Ectodermal cell (in vitro differentiated cells): ENCODE measurements around the gene S100A2. TPM values are rescaled to one million over a fixed set of nuclear protein-coding genes. Genes with fewer than 3 reads are reported as not detected.

Source experiments
- H3K27ac ChIP-seq: 2 replicates; pipeline ENCODE4 v1.7.0; 2013; ENCODE audit warnings: mild to moderate bottlenecking, low read depth, low read length; ENCODE audit not compliant: insufficient read depth, poor library complexity, severe bottlenecking
- H3K27me3 ChIP-seq: 2 replicates; pipeline ENCODE4 v1.7.0; 2013; ENCODE audit warnings: mild to moderate bottlenecking, low read length; ENCODE audit not compliant: insufficient read depth, control insufficient read depth, poor library complexity, severe bottlenecking
- H3K36me3 ChIP-seq: one replicate; pipeline ENCODE4 v1.7.0; 2013; ENCODE audit warnings: low read length; ENCODE audit not compliant: control insufficient read depth, insufficient read depth
- H3K4me1 ChIP-seq: one replicate; pipeline ENCODE4 v1.7.0; 2013; ENCODE audit warnings: low read length; ENCODE audit not compliant: control insufficient read depth, insufficient read depth
- H3K4me3 ChIP-seq: 2 replicates; pipeline ENCODE4 v1.7.0; 2013; ENCODE audit warnings: low read depth, low read length, control low read depth; ENCODE audit not compliant: insufficient read depth
- H3K9me3 ChIP-seq: 2 replicates; pipeline ENCODE4 v1.7.0; 2013; ENCODE audit warnings: mild to moderate bottlenecking, low read length, moderate library complexity; ENCODE audit not compliant: control insufficient read depth
- WGBS, 2 experiments: methylation state at CpG; one replicate each; pipeline ENCODE4 v1.1.7; 2013; ENCODE audit warnings: missing lambda C conversion rate in 2 of 2; 5-methylcytosine and 5-hydroxymethylcytosine counted together
- polyA plus RNA-seq, 4 experiments: library from polyadenylated mRNA; stranded (reverse); fragments of 50-300 nt; gene quantifications; one replicate each; pipeline ENCODE4 v1.2.3, GENCODE V29; 2013

The S100A2 gene
- not detected for polyA plus RNA-seq (2013, experiment 1 of 4)
- polyA plus RNA-seq (2013, experiment 2 of 4): not detected
- polyA plus RNA-seq (2013, experiment 3 of 4): not detected
- not detected for polyA plus RNA-seq (2013, experiment 4 of 4)

- Histone ChIP-seq H3K9me3 (no peaks in the 10 kb centered on the region), H3K36me3 (no peaks in the 10 kb centered on the region), H3K27ac (no peak within 1 kb of the TSS), H3K4me1 (peaks cover 18% of the 10 kb centered on the region), H3K27me3 (no peaks in the 10 kb centered on the region), H3K4me3 (no peak within 1 kb of the TSS)
- 84 to 85% methylated on average over 7 to 8 of the region's 8 CpGs for WGBS, 2 experiments
These were observed at the start of gene S100A2 for GRCh38 chr1:153565529-153566374. Gene S100A2, minus strand, starts transcription at chr1:153565844. Its CDS starts 1,967 bp downstream, at chr1:153563877.

- H3K4me3 ChIP-seq: no peak overlapping the region
These were observed 49.8 kb upstream of the S100A2 start for GRCh38 chr1:153615406-153615805.

GRCh38 chr1:153614906-153615305 lies 49.3 kb upstream of the S100A2 start:
- H3K9me3 ChIP-seq: no peaks in the 10 kb centered on the region
- peaks cover 11% of the 10 kb centered on the region for H3K36me3 ChIP-seq
- WGBS, 2 experiments: 92% methylated on average over 7 of the region's 7 CpGs
- no peak overlapping the region for H3K4me3 ChIP-seq
- H3K4me1 ChIP-seq: peaks cover 16% of the 10 kb centered on the region
- H3K27ac ChIP-seq: no peak overlapping the region
- H3K27me3 ChIP-seq: no peaks in the 10 kb centered on the region

More at GRCh38 chr1:153615406-153615805, 49.8 kb upstream of the S100A2 start:
- peaks cover 11% of the 10 kb centered on the region for H3K36me3 ChIP-seq
- 82 to 88% methylated on average over 2 of the region's 2 CpGs for WGBS, 2 experiments
- peaks cover 16% of the 10 kb centered on the region for H3K4me1 ChIP-seq
- no peaks in the 10 kb centered on the region for H3K9me3 ChIP-seq
- no peaks in the 10 kb centered on the region for H3K27me3 ChIP-seq
- no peak overlapping the region for H3K27ac ChIP-seq

- Histone ChIP-seq H3K4me3 (no peak overlapping the region), H3K27me3 (no peaks in the 10 kb centered on the region), H3K36me3 (peaks cover 10% of the 10 kb centered on the region), H3K4me1 (peaks cover 19% of the 10 kb centered on the region), H3K27ac (no peak overlapping the region), H3K9me3 (no peaks in the 10 kb centered on the region)
- 86 to 88% methylated on average over 2 of the region's 2 CpGs for WGBS, 2 experiments
These were observed 48.7 kb upstream of the S100A2 start for GRCh38 chr1:153614189-153614900.

- H3K9me3 ChIP-seq: no peaks in the 10 kb centered on the region
- peaks cover 27% of the 10 kb centered on the region for H3K4me1 ChIP-seq
- H3K4me3 ChIP-seq: no peak overlapping the region
- 88 to 91% methylated on average over 5 of the region's 5 CpGs for WGBS, 2 experiments
- H3K27ac ChIP-seq: no peak overlapping the region
- H3K36me3 ChIP-seq: peaks cover under 1% of the 10 kb centered on the region
- H3K27me3 ChIP-seq: no peaks in the 10 kb centered on the region
These were observed 47.8 kb upstream of the S100A2 start for GRCh38 chr1:153613406-153613805.

GRCh38 chr1:153612755-153613331 lies 47.2 kb upstream of the S100A2 start, which contains the start of gene S100A16:
Gene S100A16, minus strand, starts transcription at chr1:153613137. Its CDS starts 4,986 bp downstream, at chr1:153608151.
- Histone ChIP-seq H3K27me3 (no peaks in the 10 kb centered on the region), H3K4me1 (peaks cover 29% of the 10 kb centered on the region), H3K4me3 (peak within 1 kb of the TSS; percentile 15), H3K36me3 (no peaks in the 10 kb centered on the region), H3K9me3 (no peaks in the 10 kb centered on the region), H3K27ac (no peak within 1 kb of the TSS)
- 31 to 33% methylated on average over 9 of the region's 9 CpGs for WGBS, 2 experiments

GRCh38 chr1:153612111-153612754 lies 46.6 kb upstream of the S100A2 start:
- no peaks in the 10 kb centered on the region for H3K27me3 ChIP-seq
- H3K27ac ChIP-seq: no peak overlapping the region
- peak overlapping the region; percentile 15 for H3K4me3 ChIP-seq
- no peaks in the 10 kb centered on the region for H3K9me3 ChIP-seq
- WGBS, 2 experiments: 48 to 57% methylated on average over 11 of the region's 11 CpGs
- H3K36me3 ChIP-seq: no peaks in the 10 kb centered on the region
- H3K4me1 ChIP-seq: peaks cover 29% of the 10 kb centered on the region

- Histone ChIP-seq H3K36me3 (no peaks in the 10 kb centered on the region), H3K4me1 (peaks cover 29% of the 10 kb centered on the region), H3K9me3 (no peaks in the 10 kb centered on the region), H3K4me3 (no peak overlapping the region), H3K27me3 (no peaks in the 10 kb centered on the region), H3K27ac (no peak overlapping the region)
- 91% methylated on average over 1 of the region's 1 CpG for WGBS, 2 experiments
These were observed 45.7 kb upstream of the S100A2 start for GRCh38 chr1:153611356-153611755.

GRCh38 chr1:153610811-153611301 lies 45.2 kb upstream of the S100A2 start:
- no peaks in the 10 kb centered on the region for H3K36me3 ChIP-seq
- WGBS, 2 experiments: 90 to 94% methylated on average over 7 of the region's 7 CpGs
- no peak overlapping the region for H3K4me3 ChIP-seq
- no peaks in the 10 kb centered on the region for H3K9me3 ChIP-seq
- H3K27ac ChIP-seq: no peak overlapping the region
- H3K27me3 ChIP-seq: no peaks in the 10 kb centered on the region
- peaks cover 29% of the 10 kb centered on the region for H3K4me1 ChIP-seq
